Caco-2 (cell line): ENCODE data around the gene RUNX2. TPM values are rescaled to one million over a fixed set of nuclear protein-coding genes. Genes with fewer than 3 reads are reported as not detected.

ENCODE experiments used
- BruUV-seq: library from RNA; stranded (reverse); fragments of 400-500 nt; replicated peaks from 2 replicates; lab custom pipeline; 2021; lab: Mats Ljungman, UMichigan
- CTCF ChIA-PET: fragments of 300-600 bp; sonication (Branson Sonifier 250); formaldehyde crosslinking; loops from one replicate; lab custom pipeline; 2022; ENCODE audit warnings: antibody characterized with exemption; lab: Charles Lee
- POLR2A ChIA-PET: fragments of 300-600 bp; sonication (Branson Sonifier 250); formaldehyde crosslinking; loops from one replicate; lab custom pipeline; 2022; ENCODE audit warnings: antibody characterized with exemption; lab: Charles Lee
- DNase-seq, 2 experiments: peaks; one replicate each; pipeline versions ENCODE4 v3.0.0 to v3.0.0-alpha.2; 2020 to 2022
- H3K27me3 ChIP-seq: replicated peaks from 2 replicates; pipeline ENCODE4 v1.6.0; 2011; ENCODE audit warnings: low read length; ENCODE audit not compliant: control insufficient read depth, insufficient read depth
- H3K36me3 ChIP-seq: 2 replicates; pipeline ENCODE4 v1.5.1; 2011; ENCODE audit warnings: low read length; ENCODE audit not compliant: control insufficient read depth, insufficient read depth
- H3K4me1 ChIP-seq: fragments of 250-450 bp; sonication (Bioruptor Pico); 2 replicates; pipeline ENCODE4 v1.5.1; 2020; ENCODE audit warnings: mild to moderate bottlenecking
- H3K4me3 ChIP-seq: 2 replicates; pipeline ENCODE4 v1.5.1; 2011; ENCODE audit warnings: low read depth, mild to moderate bottlenecking, control low read depth, low read length
- H3K9me3 ChIP-seq: fragments of 250-450 bp; sonication (Bioruptor Pico); 2 replicates; pipeline ENCODE4 v1.5.1; 2020; ENCODE audit warnings: mild to moderate bottlenecking, moderate library complexity
- H3K27ac Mint-ChIP-seq: one replicate; pipeline ENCODE4 v1.8.0; 2022; ENCODE audit warnings: mixed read lengths; ENCODE audit not compliant: unreplicated experiment
- H3K27me3 Mint-ChIP-seq: one replicate; pipeline ENCODE4 v1.8.0; 2022; ENCODE audit warnings: mixed read lengths; ENCODE audit not compliant: insufficient read depth, unreplicated experiment
- H3K36me3 Mint-ChIP-seq: one replicate; pipeline ENCODE4 v1.8.0; 2022; ENCODE audit warnings: mild to moderate bottlenecking, mixed read lengths; ENCODE audit not compliant: insufficient read depth, unreplicated experiment
- H3K4me1 Mint-ChIP-seq: one replicate; pipeline ENCODE4 v1.8.0; 2022; ENCODE audit warnings: low read depth, mixed read lengths; ENCODE audit not compliant: unreplicated experiment
- H3K4me3 Mint-ChIP-seq: one replicate; pipeline ENCODE4 v1.8.0; 2022; ENCODE audit warnings: mild to moderate bottlenecking, moderate library complexity, mixed read lengths; ENCODE audit not compliant: unreplicated experiment
- H3K9me3 Mint-ChIP-seq: one replicate; pipeline ENCODE4 v1.8.0; 2022; ENCODE audit warnings: mixed read lengths; ENCODE audit not compliant: unreplicated experiment
- intact Hi-C: fragments of 100-400 bp; cut with micrococcal nuclease; formaldehyde crosslinking; loops from one replicate; pipeline ENCODE4 v1.10.0; 2022; ENCODE audit not compliant: unreplicated experiment
- total RNA-seq: library from RNA; stranded (reverse); gene quantifications from 2 replicates; pipeline ENCODE4 v1.2.3, GENCODE V29; 2022
- TF ChIP-seq, protein P1 (sequence below), 2 experiments: fragments of 200-600 bp in 1 of 2; IDR thresholded peaks; 1 replicate in 1 of 2; 2 replicates in 1 of 2; pipeline versions ENCODE4 v1.5.1 to v1.8.0; 2011 to 2022; ENCODE audit warnings: antibody characterized with exemption in 1 of 2, control low read depth in 1 of 2, inconsistent platforms in 1 of 2, low read depth in 1 of 2, low read length in 1 of 2, mild to moderate bottlenecking in 1 of 2, moderate library complexity in 1 of 2; ENCODE audit not compliant: insufficient read depth in 1 of 2, severe bottlenecking in 1 of 2, unreplicated experiment in 1 of 2

Gene RUNX2
- total RNA-seq, 1 experiment from 2014 or later = not detected

DNA sequence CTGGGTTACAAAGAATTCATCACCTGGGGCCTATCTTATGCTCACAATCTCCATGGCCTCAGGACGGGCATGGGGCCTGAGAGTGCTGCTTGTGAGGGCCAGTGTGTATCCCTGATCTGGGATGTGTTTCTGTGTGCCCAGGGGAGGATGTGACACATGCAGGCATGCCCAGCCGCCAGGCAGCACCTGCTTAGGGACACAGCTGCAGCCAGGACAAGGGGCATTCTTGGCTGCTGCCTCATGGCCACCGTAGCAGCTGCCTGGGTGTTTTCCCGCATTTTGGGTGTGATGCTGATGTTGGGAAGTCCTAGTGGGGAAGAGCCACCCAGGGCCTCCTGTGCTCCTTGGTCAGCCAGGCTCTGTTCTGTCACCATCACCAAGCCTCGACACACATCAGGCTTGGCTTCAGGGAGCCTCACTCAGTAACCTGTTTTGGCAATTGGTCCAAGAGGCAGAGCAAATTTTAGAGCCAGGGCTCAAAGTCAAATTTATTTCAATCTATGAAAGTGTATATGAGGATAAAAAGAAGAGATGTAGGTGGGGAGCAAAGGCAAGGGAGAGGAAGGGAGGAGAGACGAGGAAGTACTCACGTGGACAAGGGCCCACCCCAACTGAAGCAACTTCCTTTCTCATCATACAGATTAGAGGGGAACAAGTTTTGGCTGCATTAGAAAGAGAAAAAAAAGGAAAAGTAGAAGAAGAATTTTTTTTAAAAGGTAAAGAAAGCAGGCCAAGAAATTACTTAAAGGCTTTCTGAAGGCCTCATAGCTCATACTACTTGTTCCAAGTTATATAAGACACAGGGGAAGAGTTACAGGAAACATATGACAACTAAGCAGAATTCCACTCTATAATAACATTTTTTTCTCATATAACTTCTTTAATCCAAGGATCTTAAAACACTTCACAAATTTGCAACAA is 319.5 kb downstream of the RUNX2 start:
- BruUV-seq = no TSS peak
- no peaks in the 10 kb centered on the region for H3K4me1 Mint-ChIP-seq
- Histone ChIP-seq H3K36me3 (no peaks in the 10 kb centered on the region), H3K9me3 (no peaks in the 10 kb centered on the region), H3K4me3 (no peak overlapping the region), H3K4me1 (no peaks in the 10 kb centered on the region), H3K27me3 (no peaks in the 10 kb centered on the region)
- intact Hi-C loops = no loop called here
- POLR2A ChIA-PET = no interaction called here
- H3K27ac Mint-ChIP-seq = no peak overlapping the region
- TF ChIP-seq, protein P1, sequence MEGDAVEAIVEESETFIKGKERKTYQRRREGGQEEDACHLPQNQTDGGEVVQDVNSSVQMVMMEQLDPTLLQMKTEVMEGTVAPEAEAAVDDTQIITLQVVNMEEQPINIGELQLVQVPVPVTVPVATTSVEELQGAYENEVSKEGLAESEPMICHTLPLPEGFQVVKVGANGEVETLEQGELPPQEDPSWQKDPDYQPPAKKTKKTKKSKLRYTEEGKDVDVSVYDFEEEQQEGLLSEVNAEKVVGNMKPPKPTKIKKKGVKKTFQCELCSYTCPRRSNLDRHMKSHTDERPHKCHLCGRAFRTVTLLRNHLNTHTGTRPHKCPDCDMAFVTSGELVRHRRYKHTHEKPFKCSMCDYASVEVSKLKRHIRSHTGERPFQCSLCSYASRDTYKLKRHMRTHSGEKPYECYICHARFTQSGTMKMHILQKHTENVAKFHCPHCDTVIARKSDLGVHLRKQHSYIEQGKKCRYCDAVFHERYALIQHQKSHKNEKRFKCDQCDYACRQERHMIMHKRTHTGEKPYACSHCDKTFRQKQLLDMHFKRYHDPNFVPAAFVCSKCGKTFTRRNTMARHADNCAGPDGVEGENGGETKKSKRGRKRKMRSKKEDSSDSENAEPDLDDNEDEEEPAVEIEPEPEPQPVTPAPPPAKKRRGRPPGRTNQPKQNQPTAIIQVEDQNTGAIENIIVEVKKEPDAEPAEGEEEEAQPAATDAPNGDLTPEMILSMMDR (IDR thresholded peaks at IDR 0.05; ENCODE audit: insufficient read depth in 1 of 2, low read depth in 1 of 2, low read length in 1 of 2, severe bottlenecking in 1 of 2, unreplicated experiment in 1 of 2) = no peak
- peaks cover 3% of the 10 kb centered on the region for H3K27me3 Mint-ChIP-seq
- H3K36me3 Mint-ChIP-seq = no peaks in the 10 kb centered on the region
- CTCF ChIA-PET = no interaction called here
- H3K9me3 Mint-ChIP-seq = no peaks in the 10 kb centered on the region
- no peak for DNase-seq
- no peak overlapping the region for H3K4me3 Mint-ChIP-seq

DNA sequence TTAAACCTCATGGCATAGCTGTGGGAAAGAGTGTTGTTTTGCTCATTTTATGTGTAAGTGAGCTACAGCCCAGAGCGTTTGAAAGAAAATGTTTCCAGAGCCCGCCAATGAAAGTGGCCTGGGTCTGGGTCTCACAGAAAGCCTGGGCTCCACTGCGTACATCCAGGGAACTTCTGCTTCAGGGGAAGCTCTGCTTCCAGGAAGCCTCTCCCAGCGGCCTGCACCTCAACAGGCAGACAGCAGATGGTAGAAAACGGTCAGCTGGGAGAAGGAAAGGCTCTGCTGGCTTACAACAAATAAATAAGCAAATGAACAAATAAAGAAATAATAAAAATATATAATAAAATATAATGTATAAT is 320.1 kb downstream of the RUNX2 start:
- intact Hi-C loops = no loop called here
- no peaks in the 10 kb centered on the region for H3K9me3 Mint-ChIP-seq
- H3K4me1 Mint-ChIP-seq = no peaks in the 10 kb centered on the region
- TF ChIP-seq, protein P1 (IDR thresholded peaks at IDR 0.05; ENCODE audit: insufficient read depth in 1 of 2, low read depth in 1 of 2, low read length in 1 of 2, severe bottlenecking in 1 of 2, unreplicated experiment in 1 of 2) = no peak
- Histone ChIP-seq H3K4me1 (no peaks in the 10 kb centered on the region), H3K36me3 (no peaks in the 10 kb centered on the region), H3K4me3 (no peak overlapping the region), H3K9me3 (no peaks in the 10 kb centered on the region), H3K27me3 (no peaks in the 10 kb centered on the region; the same call in 1 of the 2 replicates)
- H3K36me3 Mint-ChIP-seq = no peaks in the 10 kb centered on the region
- ChIA-PET CTCF (no interaction called here), POLR2A (no interaction called here)
- H3K27ac Mint-ChIP-seq = no peak overlapping the region
- no peak for DNase-seq
- BruUV-seq = no TSS peak
- no peak overlapping the region for H3K4me3 Mint-ChIP-seq
- H3K27me3 Mint-ChIP-seq = peaks cover 6% of the 10 kb centered on the region

DNA sequence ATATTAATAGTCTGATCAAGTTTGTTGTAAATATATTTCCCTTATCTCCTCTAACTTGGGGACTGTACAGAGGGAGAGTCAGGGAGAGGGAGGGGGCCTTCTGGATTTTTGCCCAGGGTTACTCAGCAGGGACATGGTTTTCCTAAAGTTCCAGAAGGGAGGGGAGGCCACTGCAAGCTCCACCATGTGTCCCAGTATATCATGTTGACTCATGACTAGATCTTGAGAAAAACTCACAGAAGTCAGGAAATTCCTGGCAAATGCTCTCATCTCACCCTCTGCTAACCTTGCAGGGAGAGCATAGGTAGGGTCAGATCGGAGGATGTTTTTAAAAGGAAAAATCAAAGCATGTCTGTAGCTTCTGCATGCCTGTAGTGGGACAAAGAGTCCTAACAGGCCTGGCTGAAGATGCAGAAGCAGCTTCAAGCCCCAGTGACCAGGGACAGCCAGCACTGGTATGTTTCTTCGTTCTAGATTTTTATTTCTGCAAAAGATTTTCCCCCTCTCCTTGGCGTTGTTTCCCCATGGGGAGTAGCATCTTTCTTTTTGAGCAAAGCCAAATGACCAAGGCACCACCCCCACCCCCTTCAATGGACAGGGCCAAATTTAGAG is 322.5 kb downstream of the RUNX2 start:
- H3K4me1 ChIP-seq = no peaks in the 10 kb centered on the region
- no peak overlapping the region for H3K27ac Mint-ChIP-seq
- DNase-seq = no peak
- TF ChIP-seq, protein P1 (IDR thresholded peaks at IDR 0.05; ENCODE audit: insufficient read depth in 1 of 2, low read depth in 1 of 2, low read length in 1 of 2, severe bottlenecking in 1 of 2, unreplicated experiment in 1 of 2) = no peak
- H3K9me3 ChIP-seq = no peaks in the 10 kb centered on the region
- H3K4me1 Mint-ChIP-seq = no peaks in the 10 kb centered on the region
- no peaks in the 10 kb centered on the region for H3K36me3 ChIP-seq
- no peak overlapping the region for H3K4me3 ChIP-seq
- ChIA-PET CTCF (no interaction called here), POLR2A (no interaction called here)
- no peaks in the 10 kb centered on the region; the same call in 1 of the 2 replicates for H3K27me3 ChIP-seq
- intact Hi-C loops = no loop called here
- H3K36me3 Mint-ChIP-seq = no peaks in the 10 kb centered on the region
- peaks cover 7% of the 10 kb centered on the region for H3K27me3 Mint-ChIP-seq
- no TSS peak for BruUV-seq
- H3K4me3 Mint-ChIP-seq = no peak overlapping the region
- H3K9me3 Mint-ChIP-seq = no peaks in the 10 kb centered on the region
